Activated CD8-positive, alpha-beta memory T cell treated with anti-CD3 and anti-CD28 coated beads, Interleukin-2, amount 10 ng/mL, durations not matched to agents 7 days and 5 days (primary cell): ENCODE results near the gene TAF1L. TPM values are rescaled to one million over a fixed set of nuclear protein-coding genes. Genes with fewer than 3 reads are reported as not detected.
A peak's percentile ranks its signal among the peaks of the same experiment; 100 is the strongest.
"Not testable (repeated sequence)": the region's sequence is repeated elsewhere in the genome, so short reads cannot be mapped to it uniquely, and the experiment has no call there.

Source experiments
- ATAC-seq: fragments of 150-1000 bp; cut with Tn5 transposase; one replicate; pipeline ENCODE4 v1.10.0; 2021; ENCODE audit warnings: moderate library complexity
- CTCF ChIA-PET: fragments of 350-600 bp; sonication (Branson Sonifier 250); formaldehyde crosslinking; loops from one replicate; lab custom pipeline; 2021; ENCODE audit warnings: antibody characterized with exemption; lab: Charles Lee
- DNase-seq: peaks from one replicate; pipeline ENCODE4 v3.0.0-alpha.2; 2020
- H3K27ac Mint-ChIP-seq: one replicate; pipeline ENCODE4 v1.8.0; 2021; ENCODE audit warnings: mild to moderate bottlenecking, mixed read lengths
- H3K27me3 Mint-ChIP-seq: one replicate; pipeline ENCODE4 v1.8.0; 2021; ENCODE audit warnings: mixed read lengths
- H3K36me3 Mint-ChIP-seq: one replicate; pipeline ENCODE4 v1.8.0; 2021; ENCODE audit warnings: mild to moderate bottlenecking, mixed read lengths
- H3K4me1 Mint-ChIP-seq: one replicate; pipeline ENCODE4 v1.8.0; 2021; ENCODE audit warnings: mixed read lengths
- H3K4me3 Mint-ChIP-seq: one replicate; pipeline ENCODE4 v1.8.0; 2021; ENCODE audit warnings: mild to moderate bottlenecking, moderate library complexity, mixed read lengths
- H3K9me3 Mint-ChIP-seq: one replicate; pipeline ENCODE4 v1.8.0; 2022; ENCODE audit warnings: low read depth, mixed read lengths
- total RNA-seq, 2 experiments: library from RNA; stranded (reverse); gene quantifications; one replicate each; pipeline ENCODE4 v1.2.3, GENCODE V29; 2021

TAF1L gene
- total RNA-seq, 2 experiments from 2014 or later = not detected

DNA sequence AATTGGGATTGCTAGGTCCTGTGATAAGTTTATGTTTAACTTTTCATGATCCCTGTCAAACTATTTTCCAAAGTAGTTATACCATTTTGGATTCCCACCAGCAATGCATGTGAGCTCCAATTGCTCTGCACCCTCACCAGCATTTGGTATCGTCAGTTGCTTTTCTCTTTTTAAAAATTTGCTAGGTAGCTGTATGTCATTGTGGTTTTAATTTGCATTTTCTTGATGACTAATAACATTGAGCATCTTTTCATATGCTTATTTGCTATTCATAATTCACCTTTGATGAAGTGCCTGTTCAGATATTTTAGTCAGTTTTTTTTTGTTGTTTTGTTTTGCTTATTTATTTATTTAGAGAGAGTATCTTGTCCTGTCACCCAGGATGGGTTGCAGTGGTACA is 12.5 kb downstream of the TAF1L start:
- Mint-ChIP-seq H3K4me1 (no peaks in the 10 kb centered on the region), H3K9me3 (no peaks in the 10 kb centered on the region), H3K36me3 (no peaks in the 10 kb centered on the region), H3K4me3 (no peak overlapping the region), H3K27ac (no peak overlapping the region), H3K27me3 (peaks cover 7% of the 10 kb centered on the region)
- ATAC-seq = no peak
- CTCF ChIA-PET = no interaction called here
- no peak for DNase-seq

GRCh38 chr9:32618261-32618660 is 17.2 kb downstream of the TAF1L start:
- H3K27me3 Mint-ChIP-seq = peaks cover 23% of the 10 kb centered on the region
- no peak overlapping the region for H3K4me3 Mint-ChIP-seq
- ATAC-seq (no peak), DNase-seq (no peak)
- H3K4me1 Mint-ChIP-seq = no peaks in the 10 kb centered on the region
- CTCF ChIA-PET = no interaction called here
- no peaks in the 10 kb centered on the region for H3K9me3 Mint-ChIP-seq
- H3K27ac Mint-ChIP-seq = no peak overlapping the region
- no peaks in the 10 kb centered on the region for H3K36me3 Mint-ChIP-seq

GRCh38 chr9:32606811-32607210 is 28.7 kb downstream of the TAF1L start:
- Mint-ChIP-seq H3K36me3 (no peaks in the 10 kb centered on the region), H3K27me3 (peaks cover 13% of the 10 kb centered on the region), H3K4me1 (peaks cover 2% of the 10 kb centered on the region), H3K4me3 (no peak overlapping the region), H3K9me3 (peaks cover 2% of the 10 kb centered on the region), H3K27ac (no peak overlapping the region)
- CTCF ChIA-PET = no interaction called here
- no peak for ATAC-seq
- DNase-seq = no peak

DNA sequence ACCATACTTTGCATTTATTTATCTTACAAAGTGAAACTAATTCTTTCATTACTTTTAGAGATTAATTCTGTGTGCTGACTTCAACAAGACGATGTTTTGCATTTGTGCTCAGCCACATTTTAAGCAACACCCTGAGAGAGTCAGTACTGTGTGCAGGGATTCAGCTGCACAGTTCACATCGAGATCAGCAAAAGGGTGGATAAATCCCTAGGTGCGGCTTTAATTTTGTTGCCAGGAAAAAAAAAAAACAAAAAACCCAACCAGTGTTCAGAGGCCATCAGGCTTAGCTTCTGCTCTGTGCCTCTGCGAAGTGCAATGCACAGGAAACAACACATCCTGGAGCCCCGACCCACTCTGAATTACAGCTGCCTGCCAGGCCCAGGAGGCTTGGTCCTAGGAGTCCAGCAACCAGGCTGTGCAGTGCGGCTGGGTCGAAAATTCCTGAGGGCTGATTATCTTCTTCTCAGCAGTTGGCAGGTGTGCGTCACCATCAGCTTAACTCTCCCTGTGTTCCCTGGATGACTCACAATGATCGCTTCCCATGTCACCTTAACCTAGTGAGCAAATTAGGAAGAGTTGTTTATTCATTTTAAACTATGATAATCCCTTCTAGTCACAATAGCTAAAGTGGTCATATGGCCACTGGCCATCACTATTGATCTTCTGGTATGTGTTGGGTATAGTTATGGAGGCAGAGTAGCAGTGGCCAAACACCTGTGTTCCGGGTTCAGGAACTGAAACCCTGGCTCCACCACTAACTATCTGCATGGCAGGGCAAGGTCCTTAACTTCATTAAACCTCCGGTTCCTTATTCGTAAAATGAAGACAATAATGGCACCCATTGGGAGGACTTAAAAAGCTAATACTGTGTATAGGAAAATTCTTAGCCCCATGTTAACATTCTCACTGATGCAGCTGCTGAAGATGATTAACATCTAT is 31.3 kb downstream of the TAF1L start:
- H3K36me3 Mint-ChIP-seq = no peaks in the 10 kb centered on the region
- ATAC-seq = no peak
- peaks cover 2% of the 10 kb centered on the region for H3K4me1 Mint-ChIP-seq
- peaks cover 2% of the 10 kb centered on the region for H3K9me3 Mint-ChIP-seq
- H3K27me3 Mint-ChIP-seq = peaks cover 28% of the 10 kb centered on the region
- CTCF ChIA-PET = interaction anchor here (0.6 to 0.9 kb wide), 2 partner anchors 22 to 363 kb away, joined by 3 read pairs; no protein-coding TSS in a partner anchor
- no peak for DNase-seq
- H3K4me3 Mint-ChIP-seq = no peak overlapping the region
- H3K27ac Mint-ChIP-seq = no peak overlapping the region

DNA sequence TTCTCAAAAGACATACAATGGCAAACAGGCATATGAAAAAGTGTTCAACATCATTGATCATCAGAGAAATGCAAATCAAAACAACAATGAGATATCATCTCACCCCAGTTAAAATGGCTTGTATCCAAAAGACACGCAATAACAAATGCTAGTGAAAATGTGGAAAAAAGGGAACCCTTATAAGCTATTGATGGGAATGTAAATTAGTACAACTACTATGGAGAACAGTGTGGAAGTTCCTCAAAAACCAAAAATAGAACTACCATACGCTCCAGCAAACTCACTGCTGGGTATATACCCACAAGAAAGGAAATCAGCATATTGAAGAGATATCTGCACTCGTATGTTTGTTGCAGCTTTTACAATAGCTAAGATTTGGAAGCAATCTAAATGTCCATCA is 36.4 kb downstream of the TAF1L start:
- H3K36me3 Mint-ChIP-seq, DNase-seq, H3K9me3 Mint-ChIP-seq, H3K27ac Mint-ChIP-seq, H3K4me3 Mint-ChIP-seq, ATAC-seq: not testable (repeated sequence)
- peaks cover 11% of the 10 kb centered on the region for H3K4me1 Mint-ChIP-seq
- H3K27me3 Mint-ChIP-seq = peaks cover 29% of the 10 kb centered on the region
- CTCF ChIA-PET = interaction anchor here (1.0 to 1.4 kb wide), 2 partner anchors 9 to 19 kb away, joined by 3 read pairs; no protein-coding TSS in a partner anchor

GRCh38 chr9:32596936-32597335 is 38.5 kb downstream of the TAF1L start:
- DNase-seq = no peak
- peaks cover 29% of the 10 kb centered on the region for H3K27me3 Mint-ChIP-seq
- no peak overlapping the region for H3K27ac Mint-ChIP-seq
- ATAC-seq = no peak
- no peaks in the 10 kb centered on the region for H3K36me3 Mint-ChIP-seq
- H3K9me3 Mint-ChIP-seq = no peaks in the 10 kb centered on the region
- CTCF ChIA-PET = interaction anchor here (1.0 kb wide), 1 partner anchor 17 kb away, joined by 5 read pairs; no protein-coding TSS in a partner anchor
- H3K4me1 Mint-ChIP-seq = peaks cover 9% of the 10 kb centered on the region
- H3K4me3 Mint-ChIP-seq = no peak overlapping the region

- CTCF ChIA-PET = interaction anchor here (1.0 kb wide), 1 partner anchor 17 kb away, joined by 5 read pairs; no protein-coding TSS in a partner anchor
- H3K27ac Mint-ChIP-seq = no peak overlapping the region
- no peak overlapping the region for H3K4me3 Mint-ChIP-seq
- ATAC-seq (no peak), DNase-seq (no peak)
- H3K27me3 Mint-ChIP-seq = peaks cover 29% of the 10 kb centered on the region
- H3K36me3 Mint-ChIP-seq = no peaks in the 10 kb centered on the region
- peaks cover 9% of the 10 kb centered on the region for H3K4me1 Mint-ChIP-seq
- no peaks in the 10 kb centered on the region for H3K9me3 Mint-ChIP-seq
Measured at GRCh38 chr9:32596096-32596865, 39.2 kb downstream of the TAF1L start.

DNA sequence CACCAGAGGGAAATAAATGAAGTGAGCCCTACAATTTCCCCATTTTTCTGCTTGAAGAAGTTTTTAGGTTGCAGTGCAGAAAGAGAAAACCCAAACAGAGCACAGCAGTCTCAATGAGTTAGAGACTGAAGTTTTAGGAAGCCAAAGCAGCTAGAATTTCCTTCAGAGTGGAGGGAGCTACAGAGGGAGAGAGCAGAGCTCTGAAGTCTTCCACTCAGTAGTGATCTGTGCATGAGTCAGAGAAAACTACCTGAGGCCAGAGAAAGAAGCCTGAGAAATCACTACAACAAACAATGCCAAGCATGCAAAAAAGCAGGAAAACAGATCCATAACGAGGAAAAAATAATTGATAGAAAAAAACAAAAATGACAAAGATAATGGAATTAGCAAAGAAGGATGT is 44.6 kb downstream of the TAF1L start:
- no peak overlapping the region for H3K27ac Mint-ChIP-seq
- H3K4me3 Mint-ChIP-seq = no peak overlapping the region
- no peak for DNase-seq
- H3K36me3 Mint-ChIP-seq = no peaks in the 10 kb centered on the region
- ATAC-seq = no peak
- CTCF ChIA-PET = interaction anchor here (0.8 kb wide), 1 partner anchor 9 kb away, joined by 3 read pairs; no protein-coding TSS in a partner anchor
- H3K9me3 Mint-ChIP-seq = no peaks in the 10 kb centered on the region
- H3K27me3 Mint-ChIP-seq = peaks cover 29% of the 10 kb centered on the region
- peaks cover 3% of the 10 kb centered on the region for H3K4me1 Mint-ChIP-seq

GRCh38 chr9:32590476-32590875 is 45.0 kb downstream of the TAF1L start:
- Mint-ChIP-seq H3K4me1 (no peaks in the 10 kb centered on the region), H3K36me3 (no peaks in the 10 kb centered on the region), H3K9me3 (no peaks in the 10 kb centered on the region), H3K4me3 (no peak overlapping the region), H3K27me3 (peaks cover 33% of the 10 kb centered on the region), H3K27ac (no peak overlapping the region)
- no peak for DNase-seq
- CTCF ChIA-PET = interaction anchor here (0.8 to 5.3 kb wide), 6 partner anchors 8 to 378 kb away, joined by 3 to 45 read pairs (median 10); no protein-coding TSS in a partner anchor
- no peak for ATAC-seq

- no peaks in the 10 kb centered on the region for H3K9me3 Mint-ChIP-seq
- DNase-seq = no peak
- ATAC-seq = no peak
- peaks cover 42% of the 10 kb centered on the region for H3K27me3 Mint-ChIP-seq
- H3K27ac Mint-ChIP-seq = no peak overlapping the region
- CTCF ChIA-PET = interaction anchor here (0.8 to 5.3 kb wide), 10 partner anchors 10 to 385 kb away, joined by 3 to 45 read pairs (median 4); no protein-coding TSS in a partner anchor
- no peak overlapping the region for H3K4me3 Mint-ChIP-seq
- H3K4me1 Mint-ChIP-seq = no peaks in the 10 kb centered on the region
- H3K36me3 Mint-ChIP-seq = no peaks in the 10 kb centered on the region
Measured at GRCh38 chr9:32589083-32589723, 46.3 kb downstream of the TAF1L start.

GRCh38 chr9:32587901-32588300 is 47.6 kb downstream of the TAF1L start:
- CTCF ChIA-PET = interaction anchor here (1.1 to 5.3 kb wide), 5 partner anchors 8 to 386 kb away, joined by 4 to 45 read pairs (median 7); no protein-coding TSS in a partner anchor
- DNase-seq (no peak), ATAC-seq (peak; percentile 33)
- H3K27ac Mint-ChIP-seq = no peak overlapping the region
- H3K36me3 Mint-ChIP-seq = no peaks in the 10 kb centered on the region
- no peaks in the 10 kb centered on the region for H3K4me1 Mint-ChIP-seq
- H3K4me3 Mint-ChIP-seq = no peak overlapping the region
- peaks cover 45% of the 10 kb centered on the region for H3K27me3 Mint-ChIP-seq
- H3K9me3 Mint-ChIP-seq = no peaks in the 10 kb centered on the region

DNA sequence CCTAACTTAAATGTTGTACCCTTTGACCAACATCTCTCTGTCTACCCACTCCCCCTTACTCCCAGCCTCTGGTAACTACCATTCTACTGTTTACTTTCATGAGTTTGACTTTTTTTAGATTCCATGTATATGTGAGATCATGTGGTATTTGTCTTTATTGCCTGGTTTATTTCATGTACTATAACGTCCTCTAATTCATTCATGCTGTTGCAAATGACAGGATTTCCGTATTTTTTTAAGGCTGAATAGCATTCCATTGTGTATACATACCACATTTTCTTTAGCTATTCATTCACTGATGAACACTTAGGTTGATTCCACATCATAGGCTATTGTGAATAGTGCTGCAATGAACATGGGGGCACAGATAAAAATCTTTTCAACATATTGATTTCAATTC is 50.7 kb downstream of the TAF1L start:
- H3K4me3 Mint-ChIP-seq = no peak overlapping the region
- H3K4me1 Mint-ChIP-seq = peaks cover 7% of the 10 kb centered on the region
- H3K27ac Mint-ChIP-seq = no peak overlapping the region
- H3K27me3 Mint-ChIP-seq = peaks cover 32% of the 10 kb centered on the region
- ATAC-seq (no peak), DNase-seq (no peak)
- H3K36me3 Mint-ChIP-seq = no peaks in the 10 kb centered on the region
- no peaks in the 10 kb centered on the region for H3K9me3 Mint-ChIP-seq
- CTCF ChIA-PET = interaction anchor here (1.0 kb wide), 1 partner anchor 384 kb away, joined by 4 read pairs; no protein-coding TSS in a partner anchor
